SH-SY5Y (cell line): ENCODE measurements around the gene HMGCLL1.

Source experiments
- GATA2 ChIP-seq: IDR thresholded peaks from 2 replicates; pipeline ENCODE4 v1.6.1; 2011; ENCODE audit warnings: mild to moderate bottlenecking, low read depth, low read length
- GATA3 ChIP-seq: IDR thresholded peaks from 2 replicates; pipeline ENCODE4 v1.6.1; 2011; ENCODE audit warnings: low read depth, mild to moderate bottlenecking, low read length, moderate library complexity

DNA sequence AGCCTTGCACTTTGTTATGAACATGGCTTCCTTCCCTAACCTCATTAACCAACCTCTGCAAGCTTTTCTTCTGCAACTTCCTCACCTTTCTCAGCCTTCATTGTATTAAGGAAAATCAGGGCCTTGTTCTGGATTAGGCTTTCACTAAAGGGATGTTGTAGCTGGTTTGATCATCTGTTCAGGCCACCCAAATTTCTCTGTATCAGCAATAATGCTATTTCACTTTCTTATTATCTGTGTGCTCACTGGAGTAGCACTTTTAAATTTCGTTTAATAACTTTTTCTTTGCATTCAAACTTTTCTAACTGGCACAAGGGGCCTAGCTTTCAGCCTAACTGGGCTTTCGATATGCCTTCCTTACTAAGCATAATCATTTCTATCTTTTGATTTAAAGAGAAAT lies 155.1 kb downstream of the HMGCLL1 start:
- TF ChIP-seq GATA2 (no peak), GATA3 (no peak)
